GM19238 (cell line): ENCODE data around the gene FTH1.
"Not testable (repeated sequence)": the region's sequence is repeated elsewhere in the genome, so short reads cannot be mapped to it uniquely, and the experiment has no call there.

Source experiments
- DNase-seq: peaks from one replicate; pipeline ENCODE4 v3.0.0; 2011; ENCODE audit warnings: low spot score; ENCODE audit not compliant: insufficient read length

The FTH1 gene

GRCh38 chr11:61967116-61967923 lies at the start of gene FTH1:
Gene FTH1 (minus strand): TSS chr11:61967634. CDS start chr11:61967425, 209 bp downstream.
- DNase-seq, result peak; percentile 78

DNA sequence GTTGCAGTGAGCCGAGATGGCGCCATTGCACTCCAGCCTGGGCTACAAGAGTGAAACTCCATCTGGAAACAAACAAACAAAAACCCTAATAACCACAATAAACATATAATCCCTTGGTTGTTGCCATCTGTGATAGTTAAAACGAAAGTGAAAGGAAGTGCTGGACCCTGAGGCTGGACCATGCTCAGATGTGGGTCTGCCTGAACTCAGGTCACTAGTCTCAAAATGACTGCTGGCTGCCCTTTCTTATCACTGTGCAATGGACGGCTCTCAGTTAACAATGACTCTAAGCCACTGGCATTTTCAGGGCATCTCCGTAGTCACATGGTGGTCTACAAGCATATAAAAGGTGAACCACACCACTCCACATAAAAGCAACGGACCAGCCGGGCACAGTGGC lies 48.2 kb upstream of the FTH1 start:
- no peak for DNase-seq

- no peak for DNase-seq
Observed at GRCh38 chr11:62013537-62014476, 46.4 kb upstream of the FTH1 start.

DNA sequence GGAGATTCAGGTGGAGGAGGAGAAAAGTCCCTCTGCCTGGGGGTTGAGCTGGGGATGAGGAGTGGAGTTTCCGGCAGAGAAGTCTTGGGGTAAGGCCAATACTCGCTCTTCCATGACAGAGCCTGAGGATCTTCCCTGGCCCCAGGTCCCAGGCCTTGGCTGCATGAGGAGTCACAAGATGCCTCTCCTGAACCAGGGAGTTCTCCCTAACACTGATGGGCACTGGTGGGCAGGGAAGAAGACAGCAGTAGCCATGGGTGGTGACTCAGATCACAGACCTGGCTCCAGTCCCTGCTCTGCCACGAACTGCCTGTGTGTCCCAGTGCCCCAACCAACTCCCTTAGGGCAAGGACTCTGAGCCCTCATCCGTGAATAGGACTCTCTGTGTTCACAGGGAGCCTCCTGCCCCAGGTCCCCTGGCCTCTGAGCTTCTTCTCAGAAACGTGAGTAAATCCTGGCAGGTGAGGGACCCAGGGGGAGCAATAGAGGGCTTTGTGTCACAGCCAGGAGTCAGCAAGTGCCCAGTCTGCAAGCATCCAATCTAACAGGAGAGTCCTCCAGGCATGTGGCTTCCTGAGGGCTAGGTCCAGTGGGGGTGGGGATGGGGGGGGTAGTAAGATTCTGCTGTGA lies 45.5 kb upstream of the FTH1 start:
- no peak for DNase-seq

DNA sequence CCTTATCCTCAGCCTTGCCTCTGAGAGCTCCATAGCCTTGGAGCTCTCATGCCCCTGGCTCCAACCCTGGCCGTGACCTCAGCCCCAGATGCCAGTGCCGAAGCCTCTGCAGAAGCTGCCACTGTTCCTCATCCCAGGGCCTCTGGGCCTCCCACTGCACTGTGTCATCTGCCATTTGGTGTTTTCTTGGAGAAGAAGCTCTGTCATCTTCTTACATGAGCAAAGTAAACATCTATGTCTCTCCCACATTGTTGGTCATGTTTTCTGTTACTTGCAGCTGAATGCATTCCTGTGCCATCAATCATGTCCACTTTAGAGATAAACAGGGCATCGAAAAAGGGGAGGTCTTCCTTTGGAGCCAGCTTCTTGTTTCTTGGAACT lies 45.0 kb upstream of the FTH1 start:
- DNase-seq, result no peak

GRCh38 chr11:62011881-62012280 lies 44.4 kb upstream of the FTH1 start:
- no peak for DNase-seq

- DNase-seq, result no peak
Observed at GRCh38 chr11:62010935-62011528, 43.6 kb upstream of the FTH1 start.

- DNase-seq, result no peak
Observed at GRCh38 chr11:62008193-62008592, 40.8 kb upstream of the FTH1 start.

GRCh38 chr11:62004473-62004872 lies 37.0 kb upstream of the FTH1 start:
- peak; percentile 50 for DNase-seq

- DNase-seq, result not testable (repeated sequence)
Observed at GRCh38 chr11:62002283-62002682, 34.8 kb upstream of the FTH1 start.

- DNase-seq, result no peak
Observed at GRCh38 chr11:62001450-62002191, 34.2 kb upstream of the FTH1 start.

DNA sequence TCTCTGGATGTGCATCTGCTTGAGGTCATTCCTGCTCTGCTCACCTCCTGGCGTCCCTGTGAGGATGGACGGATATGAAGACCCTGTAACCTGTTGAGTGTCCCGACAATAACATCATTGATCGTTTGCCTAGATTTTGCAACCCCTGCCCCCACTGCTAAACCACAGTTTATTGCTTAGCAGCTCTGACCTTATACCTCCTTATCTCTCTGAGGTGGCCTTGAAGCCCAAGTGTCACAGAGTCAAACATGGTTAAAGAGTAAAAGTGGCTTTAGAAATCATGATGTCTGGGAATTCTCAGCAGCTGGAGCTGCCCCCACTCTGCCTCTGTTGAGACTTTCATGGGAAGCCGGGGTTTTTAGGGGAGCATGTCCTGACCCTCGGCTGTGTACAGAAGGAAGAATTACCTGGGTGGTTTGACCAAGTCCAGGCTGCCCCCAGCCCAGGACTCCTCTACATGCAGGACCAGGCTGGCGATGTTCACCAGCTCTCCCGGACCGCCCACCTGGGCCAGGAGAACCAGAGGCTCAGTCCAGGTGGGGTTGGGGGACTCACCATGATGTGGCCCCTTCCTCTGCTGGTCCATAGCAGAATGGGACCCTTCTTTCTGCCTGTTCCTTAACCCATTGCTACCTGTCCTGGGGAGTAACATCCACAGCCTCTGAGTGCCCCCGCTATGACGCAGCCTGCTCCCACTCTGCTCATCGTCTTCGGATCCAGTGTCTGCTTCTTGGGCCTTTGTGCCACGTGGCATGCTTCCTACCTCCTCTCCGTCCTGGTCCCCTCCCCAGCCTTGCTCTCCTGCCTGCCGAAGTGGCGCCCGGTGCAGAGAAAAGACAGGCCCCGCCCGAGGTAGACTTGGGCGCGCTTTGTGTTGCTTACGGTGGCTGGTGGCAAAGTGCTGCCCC lies 33.4 kb upstream of the FTH1 start:
- no peak for DNase-seq

GRCh38 chr11:61999141-61999975 lies 31.9 kb upstream of the FTH1 start:
- DNase-seq, result no peak

DNA sequence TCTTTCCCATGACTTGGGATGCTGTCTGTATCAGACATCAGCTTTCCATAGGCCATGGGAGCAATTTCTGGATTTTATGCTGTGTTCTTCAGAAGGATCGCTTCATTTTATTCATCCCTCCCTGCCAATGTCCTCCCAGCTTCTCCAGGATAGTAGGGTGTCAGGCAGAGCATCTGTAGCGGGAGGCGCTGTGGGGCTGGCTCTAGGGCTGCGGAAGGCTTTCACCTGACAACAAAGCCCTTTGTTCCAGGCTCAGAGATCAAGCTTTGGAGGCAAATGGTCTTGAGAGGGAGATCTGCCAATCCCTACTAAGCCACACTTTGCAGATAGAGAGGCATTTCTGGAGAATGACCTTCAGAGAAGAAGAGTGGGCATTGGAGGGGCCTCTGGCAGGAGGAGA lies 29.5 kb upstream of the FTH1 start:
- DNase-seq, result no peak

DNA sequence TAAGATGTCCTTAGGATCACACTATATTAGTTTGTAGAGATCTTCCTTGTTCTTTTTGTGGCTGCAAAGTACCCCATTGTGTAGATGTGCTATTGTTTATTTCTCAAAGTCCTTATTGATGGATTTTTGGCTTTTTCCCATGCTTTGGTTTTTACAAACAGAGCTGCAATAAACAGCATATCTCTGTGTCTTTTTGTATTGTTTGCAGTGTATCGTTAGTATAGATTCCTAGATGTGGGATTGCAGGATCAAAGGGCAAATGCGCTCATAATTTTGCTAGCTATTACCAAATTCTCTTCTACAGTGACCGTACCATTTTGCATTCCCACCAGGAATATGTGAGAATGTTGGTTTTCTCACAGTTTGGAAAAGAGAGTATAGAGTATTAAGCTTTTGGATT lies 27.5 kb upstream of the FTH1 start:
- no peak for DNase-seq

GRCh38 chr11:61985869-61986268 lies 18.4 kb upstream of the FTH1 start:
- no peak for DNase-seq

DNA sequence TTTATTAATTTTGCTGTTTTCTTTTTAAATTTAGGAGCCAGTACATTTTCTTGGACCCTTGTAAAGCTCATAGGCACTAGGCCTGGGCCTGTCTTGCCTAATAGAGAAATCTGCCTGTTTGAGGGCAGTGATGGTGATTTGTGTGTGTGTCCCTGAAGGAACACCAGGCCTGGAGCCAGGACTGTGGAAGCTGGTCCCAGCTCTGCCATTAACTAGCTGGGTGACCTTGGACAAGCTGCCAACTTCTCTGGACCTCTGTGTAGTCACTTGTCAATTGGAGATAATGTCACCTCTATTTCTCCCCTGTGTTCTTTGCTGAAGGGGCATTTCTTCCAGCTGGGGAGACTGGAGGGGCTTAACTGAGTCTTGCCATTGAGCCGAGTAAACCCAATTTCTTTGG lies 16.0 kb upstream of the FTH1 start:
- no peak for DNase-seq

DNA sequence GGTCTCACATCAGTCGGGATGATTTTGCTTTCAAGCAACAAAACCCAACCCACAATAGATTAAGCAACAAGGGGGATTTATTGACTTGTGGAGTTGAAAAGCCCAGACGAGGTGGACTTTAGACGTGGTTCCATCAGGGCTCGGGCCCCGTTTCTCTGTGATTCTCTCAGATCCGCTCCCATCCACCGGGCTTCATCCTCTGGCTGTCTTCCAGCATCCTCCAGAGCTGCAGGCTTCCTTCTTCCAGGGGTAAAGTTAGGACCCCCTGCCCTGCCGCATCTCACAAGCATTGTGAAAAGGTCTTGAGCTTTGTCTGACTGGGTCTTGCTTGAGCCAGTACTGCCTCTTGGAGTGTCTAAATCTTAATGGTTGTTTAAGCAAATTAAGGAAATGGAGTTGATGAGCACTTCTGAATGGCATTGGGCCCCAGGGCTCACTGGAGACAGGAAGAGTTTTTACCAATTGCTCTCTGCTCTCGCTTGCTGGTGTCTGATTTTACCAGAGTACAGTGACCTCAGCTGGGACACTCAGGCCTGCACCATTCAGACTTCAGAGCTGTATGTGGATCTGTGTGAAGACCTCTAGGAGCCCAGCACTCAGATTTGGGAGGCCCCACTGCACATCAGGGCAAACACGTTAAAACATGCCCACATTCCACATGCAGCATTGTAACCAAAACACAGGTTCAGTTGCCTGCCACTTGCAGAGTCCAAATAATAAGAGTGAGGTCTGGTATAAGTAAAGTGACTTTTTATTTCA lies 13.5 kb upstream of the FTH1 start:
- no peak for DNase-seq
